Suprapubic skin (tissue), 4 donors: Measurements from ENCODE around the gene DPM3. TPM values are rescaled to one million over a fixed set of nuclear protein-coding genes. Genes with fewer than 3 reads are reported as not detected.
A peak's percentile ranks its signal among the peaks of the same experiment; 100 is the strongest.

ENCODE experiments used
- DNase-seq, 2 donors: peaks; one replicate each; pipeline ENCODE4 v3.0.0-alpha.2; 2019; ENCODE audit warnings: low spot score in 2 of 2
- H3K27ac ChIP-seq: fragments of 200-600 bp; sonication (generic); one replicate; pipeline ENCODE4 v1.5.1; 2019
- H3K27me3 ChIP-seq: fragments of 200-600 bp; sonication (generic); one replicate; pipeline ENCODE4 v1.5.1; 2019
- H3K36me3 ChIP-seq: fragments of 200-600 bp; sonication (generic); one replicate; pipeline ENCODE4 v1.5.1; 2019
- H3K4me1 ChIP-seq: fragments of 200-600 bp; sonication (generic); one replicate; pipeline ENCODE4 v1.5.1; 2019
- H3K4me3 ChIP-seq: fragments of 200-600 bp; sonication (generic); one replicate; pipeline ENCODE4 v1.5.1; 2019; ENCODE audit warnings: mild to moderate bottlenecking
- H3K9me3 ChIP-seq: fragments of 200-600 bp; sonication (generic); one replicate; pipeline ENCODE4 v1.5.1; 2019
- EP300 ChIP-seq: sonication (generic); formaldehyde crosslinking; IDR thresholded peaks from one replicate; pipeline ENCODE4 v1.6.1; 2017; ENCODE audit warnings: antibody characterized with exemption
- POLR2A ChIP-seq, 2 donors: fragments of 450-650 bp; IDR thresholded peaks; one replicate each; pipeline ENCODE4 v1.6.1; 2017; ENCODE audit warnings: antibody characterized with exemption in 2 of 2, mild to moderate bottlenecking in 2 of 2, moderate library complexity in 2 of 2
- POLR2AphosphoS5 ChIP-seq, 3 donors: sonication (generic); formaldehyde crosslinking; IDR thresholded peaks; one replicate each; pipeline ENCODE4 v1.6.1; 2017; ENCODE audit warnings: antibody characterized with exemption in 3 of 3
- WGBS: methylation state at CpG from one replicate; pipeline ENCODE4 v1.1.5; 2018; 5-methylcytosine and 5-hydroxymethylcytosine counted together
- total RNA-seq, 4 donors: library from RNA; depleted of rRNA; stranded (reverse); fragments of >200 nt; gene quantifications; one replicate each; pipeline ENCODE4 v1.1.0, GENCODE V29; 2016
- TF ChIP-seq, protein P1 (sequence below), 2 donors: fragments of 200-600 bp in 1 of 2; fragments of 450-650 bp in 1 of 2; sonication (generic) in 1 of 2; IDR thresholded peaks; one replicate each; pipeline ENCODE4 v1.5.1; 2016 to 2019; ENCODE audit warnings: antibody characterized with exemption in 2 of 2, mild to moderate bottlenecking in 1 of 2, moderate library complexity in 1 of 2

Gene DPM3
- total RNA-seq, 4 donors from 2014 or later = 23.7 to 43.7 (median 30.2) TPM

- H3K27me3 ChIP-seq = peaks cover 3% of the 10 kb centered on the region
- H3K27ac ChIP-seq = no peak overlapping the region
- no peaks in the 10 kb centered on the region for H3K9me3 ChIP-seq
- no peaks in the 10 kb centered on the region for H3K4me1 ChIP-seq
- H3K36me3 ChIP-seq = no peaks in the 10 kb centered on the region
- 89% methylated on average over 7 of the region's 7 CpGs for WGBS
- no peak overlapping the region for H3K4me3 ChIP-seq
- no peak for DNase-seq
- no peak for TF ChIP-seq POLR2AphosphoS5 (IDR thresholded peaks at IDR 0.05)
- TF ChIP-seq EP300 = no peak
- TF ChIP-seq POLR2A (IDR thresholded peaks at IDR 0.05) = no peak
- TF ChIP-seq, protein P1, sequence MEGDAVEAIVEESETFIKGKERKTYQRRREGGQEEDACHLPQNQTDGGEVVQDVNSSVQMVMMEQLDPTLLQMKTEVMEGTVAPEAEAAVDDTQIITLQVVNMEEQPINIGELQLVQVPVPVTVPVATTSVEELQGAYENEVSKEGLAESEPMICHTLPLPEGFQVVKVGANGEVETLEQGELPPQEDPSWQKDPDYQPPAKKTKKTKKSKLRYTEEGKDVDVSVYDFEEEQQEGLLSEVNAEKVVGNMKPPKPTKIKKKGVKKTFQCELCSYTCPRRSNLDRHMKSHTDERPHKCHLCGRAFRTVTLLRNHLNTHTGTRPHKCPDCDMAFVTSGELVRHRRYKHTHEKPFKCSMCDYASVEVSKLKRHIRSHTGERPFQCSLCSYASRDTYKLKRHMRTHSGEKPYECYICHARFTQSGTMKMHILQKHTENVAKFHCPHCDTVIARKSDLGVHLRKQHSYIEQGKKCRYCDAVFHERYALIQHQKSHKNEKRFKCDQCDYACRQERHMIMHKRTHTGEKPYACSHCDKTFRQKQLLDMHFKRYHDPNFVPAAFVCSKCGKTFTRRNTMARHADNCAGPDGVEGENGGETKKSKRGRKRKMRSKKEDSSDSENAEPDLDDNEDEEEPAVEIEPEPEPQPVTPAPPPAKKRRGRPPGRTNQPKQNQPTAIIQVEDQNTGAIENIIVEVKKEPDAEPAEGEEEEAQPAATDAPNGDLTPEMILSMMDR (IDR thresholded peaks at IDR 0.05) = no peak
Measured at GRCh38 chr1:155104605-155105534, 35.5 kb downstream of the DPM3 start.

DNA sequence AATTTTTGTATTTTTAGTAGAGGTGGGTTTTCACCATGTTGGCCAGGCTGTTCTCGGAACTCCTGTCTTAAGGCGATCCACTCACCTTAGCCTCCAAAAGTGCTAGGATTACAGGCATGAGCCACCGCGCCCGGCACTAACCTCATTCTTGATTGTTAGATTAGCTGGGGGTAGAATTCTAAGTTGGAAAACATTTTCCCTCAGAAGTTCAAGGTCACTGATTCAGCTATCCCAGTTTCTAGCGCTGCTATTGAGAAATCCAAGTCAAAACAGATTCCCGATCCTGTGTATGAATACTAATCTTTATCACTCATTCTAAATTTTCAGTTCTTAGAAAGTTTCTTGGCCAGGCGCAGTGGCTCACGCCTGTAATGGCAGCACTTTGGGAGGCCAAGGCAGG lies 37.0 kb downstream of the DPM3 start:
- Histone ChIP-seq H3K27ac (no peak overlapping the region), H3K27me3 (peaks cover 3% of the 10 kb centered on the region), H3K4me1 (no peaks in the 10 kb centered on the region), H3K36me3 (no peaks in the 10 kb centered on the region), H3K4me3 (no peak overlapping the region), H3K9me3 (no peaks in the 10 kb centered on the region)
- WGBS = 76% methylated on average over 9 of the region's 9 CpGs
- TF ChIP-seq EP300 (no peak), POLR2A (IDR thresholded peaks at IDR 0.05) (no peak), POLR2AphosphoS5 (IDR thresholded peaks at IDR 0.05) (no peak)
- TF ChIP-seq, protein P1 (IDR thresholded peaks at IDR 0.05) = no peak
- DNase-seq = no peak

- no peaks in the 10 kb centered on the region for H3K9me3 ChIP-seq
- H3K4me3 ChIP-seq = no peak overlapping the region
- no peaks in the 10 kb centered on the region for H3K36me3 ChIP-seq
- H3K27me3 ChIP-seq = peaks cover 3% of the 10 kb centered on the region
- 68% methylated on average over 7 of the region's 7 CpGs for WGBS
- no peak for TF ChIP-seq POLR2A (IDR thresholded peaks at IDR 0.05)
- no peak for TF ChIP-seq POLR2AphosphoS5 (IDR thresholded peaks at IDR 0.05)
- TF ChIP-seq EP300 = no peak
- TF ChIP-seq, protein P1 (IDR thresholded peaks at IDR 0.05) = no peak
- peaks cover 3% of the 10 kb centered on the region for H3K4me1 ChIP-seq
- no peak for DNase-seq
- H3K27ac ChIP-seq = no peak overlapping the region
Measured at GRCh38 chr1:155099331-155099730, 41.0 kb downstream of the DPM3 start.

- Histone ChIP-seq H3K36me3 (no peaks in the 10 kb centered on the region), H3K27me3 (no peaks in the 10 kb centered on the region), H3K9me3 (no peaks in the 10 kb centered on the region), H3K4me1 (peaks cover 20% of the 10 kb centered on the region), H3K27ac (peak overlapping the region; percentile 3), H3K4me3 (no peak overlapping the region)
- DNase-seq = no peak
- 68% methylated on average over 2 of the region's 2 CpGs for WGBS
- TF ChIP-seq POLR2AphosphoS5 (IDR thresholded peaks at IDR 0.05) (no peak), EP300 (no peak)
- TF ChIP-seq, protein P1 (IDR thresholded peaks at IDR 0.05) = no peak
Measured at GRCh38 chr1:155094622-155094948, 45.7 kb downstream of the DPM3 start.

- no peak for DNase-seq
- H3K4me3 ChIP-seq = no peak overlapping the region
Measured at GRCh38 chr1:155093911-155094621, 46.3 kb downstream of the DPM3 start.

More at GRCh38 chr1:155093911-155094621, 46.3 kb downstream of the DPM3 start:
- H3K36me3 ChIP-seq = no peaks in the 10 kb centered on the region
- no peaks in the 10 kb centered on the region for H3K27me3 ChIP-seq
- peak overlapping the region; percentile 3 for H3K27ac ChIP-seq
- 12% methylated on average over 9 of the region's 13 CpGs for WGBS
- TF ChIP-seq, protein P1 (IDR thresholded peaks at IDR 0.05) = peak in 1 of 2 donors; percentile 23
- no peak for TF ChIP-seq EP300
- peaks cover 20% of the 10 kb centered on the region for H3K4me1 ChIP-seq
- no peaks in the 10 kb centered on the region for H3K9me3 ChIP-seq
